NOMO-1 treated with dmso at 0.1 percent for 144 hours (cell line): ENCODE results near the gene DMPK.

Experiments used
- DNase-seq: peaks from one replicate; lab custom pipeline; 2025; ENCODE audit not compliant: unreplicated experiment; lab: John Stamatoyannopoulos, UW

DMPK gene

DNA sequence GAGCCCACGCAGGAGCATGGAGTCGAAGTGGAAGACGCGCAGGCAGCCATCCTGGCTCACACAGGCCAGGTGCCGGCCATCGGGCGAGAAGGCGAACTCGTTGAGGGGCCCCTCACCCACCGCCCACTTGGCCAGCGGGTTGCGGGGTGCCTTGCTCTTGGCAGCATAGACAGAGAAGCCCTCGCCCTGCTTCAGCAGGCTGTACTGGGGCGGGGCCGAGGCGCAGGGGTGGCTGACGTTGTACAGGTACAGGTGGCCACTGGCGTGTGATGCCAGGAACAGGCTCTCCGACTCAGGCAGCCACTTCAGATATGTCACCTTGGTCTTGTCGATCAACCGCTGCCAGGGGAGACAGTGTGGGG is 4.2 kb upstream of the DMPK start:
- no peak for DNase-seq

DNA sequence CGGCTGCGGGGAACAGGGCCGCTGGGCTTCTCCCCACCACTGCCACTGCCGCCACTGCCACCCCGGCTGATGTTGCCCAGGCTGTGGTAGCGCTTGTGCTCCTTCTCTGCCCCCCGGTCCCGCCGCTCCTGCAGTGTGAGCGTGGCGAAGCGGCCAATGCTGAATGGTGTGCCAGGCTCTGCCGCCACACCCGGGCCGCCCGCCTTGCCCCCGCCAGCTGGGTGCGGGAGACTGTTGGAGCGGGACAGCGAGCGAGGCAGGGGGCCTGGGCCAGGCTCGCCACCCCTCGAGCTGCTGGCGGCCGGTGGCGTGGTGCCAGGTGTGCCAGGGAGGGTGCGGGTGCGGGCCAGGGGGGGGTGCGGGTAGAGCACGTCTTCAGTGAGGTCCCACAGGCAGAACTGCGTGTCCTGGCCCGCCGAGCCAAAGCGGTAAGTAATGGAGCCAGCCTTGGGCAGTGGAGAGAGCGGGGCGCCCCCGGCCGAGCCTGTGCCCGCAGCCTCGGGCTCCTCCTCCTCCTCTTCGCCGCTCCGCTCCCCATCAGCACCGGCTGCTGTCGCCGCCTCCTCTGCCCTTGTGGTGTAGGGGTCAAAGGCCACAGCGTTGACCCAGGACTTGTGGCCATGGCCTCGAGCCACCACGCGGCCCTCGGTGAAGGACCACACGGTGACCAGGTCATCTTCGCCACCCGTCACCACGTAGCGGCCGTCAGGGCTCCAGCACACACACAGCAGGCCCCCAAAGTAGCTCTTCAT is 3.7 kb upstream of the DMPK start:
- no peak for DNase-seq

DNA sequence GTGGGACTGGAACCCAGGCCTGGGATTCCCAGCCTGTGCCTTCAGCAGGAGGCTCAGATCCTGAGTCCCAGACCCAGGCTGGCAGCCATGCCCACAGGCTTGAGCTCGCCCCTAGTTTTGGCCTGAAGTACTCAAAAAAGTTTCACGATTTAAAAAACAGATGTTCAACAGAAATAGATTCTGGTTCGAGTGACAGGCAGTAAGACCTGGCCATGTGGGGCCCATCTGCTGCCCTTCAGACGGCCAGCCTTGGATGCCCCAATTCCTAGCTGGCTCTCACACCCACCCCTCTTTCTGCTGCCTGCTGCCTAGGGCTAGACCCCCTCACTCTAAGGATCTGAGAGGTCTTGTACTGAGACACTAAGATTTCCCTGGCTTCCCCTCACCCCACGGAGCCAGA is 2.8 kb upstream of the DMPK start:
- DNase-seq = no peak

DNA sequence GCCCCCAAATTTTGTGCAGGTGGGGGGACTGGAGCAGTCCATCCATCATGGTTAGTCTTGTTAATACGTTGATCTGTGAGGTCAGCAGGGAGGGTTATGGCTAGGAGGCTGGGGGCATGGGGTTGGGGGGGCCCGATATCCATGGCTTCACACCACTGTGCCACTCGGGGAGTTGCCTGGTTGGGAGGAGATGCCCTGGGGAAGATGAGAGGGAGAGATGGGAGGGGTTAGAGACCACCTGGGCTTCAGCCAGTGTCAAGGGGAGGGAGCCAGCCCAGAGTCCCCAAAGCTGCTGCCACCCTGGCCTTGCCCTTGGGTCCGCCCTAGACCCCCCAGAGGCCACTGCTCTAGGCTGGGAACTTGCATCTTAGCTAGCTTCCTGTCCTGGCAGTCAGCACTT is 1.8 kb upstream of the DMPK start:
- DNase-seq = no peak

DNA sequence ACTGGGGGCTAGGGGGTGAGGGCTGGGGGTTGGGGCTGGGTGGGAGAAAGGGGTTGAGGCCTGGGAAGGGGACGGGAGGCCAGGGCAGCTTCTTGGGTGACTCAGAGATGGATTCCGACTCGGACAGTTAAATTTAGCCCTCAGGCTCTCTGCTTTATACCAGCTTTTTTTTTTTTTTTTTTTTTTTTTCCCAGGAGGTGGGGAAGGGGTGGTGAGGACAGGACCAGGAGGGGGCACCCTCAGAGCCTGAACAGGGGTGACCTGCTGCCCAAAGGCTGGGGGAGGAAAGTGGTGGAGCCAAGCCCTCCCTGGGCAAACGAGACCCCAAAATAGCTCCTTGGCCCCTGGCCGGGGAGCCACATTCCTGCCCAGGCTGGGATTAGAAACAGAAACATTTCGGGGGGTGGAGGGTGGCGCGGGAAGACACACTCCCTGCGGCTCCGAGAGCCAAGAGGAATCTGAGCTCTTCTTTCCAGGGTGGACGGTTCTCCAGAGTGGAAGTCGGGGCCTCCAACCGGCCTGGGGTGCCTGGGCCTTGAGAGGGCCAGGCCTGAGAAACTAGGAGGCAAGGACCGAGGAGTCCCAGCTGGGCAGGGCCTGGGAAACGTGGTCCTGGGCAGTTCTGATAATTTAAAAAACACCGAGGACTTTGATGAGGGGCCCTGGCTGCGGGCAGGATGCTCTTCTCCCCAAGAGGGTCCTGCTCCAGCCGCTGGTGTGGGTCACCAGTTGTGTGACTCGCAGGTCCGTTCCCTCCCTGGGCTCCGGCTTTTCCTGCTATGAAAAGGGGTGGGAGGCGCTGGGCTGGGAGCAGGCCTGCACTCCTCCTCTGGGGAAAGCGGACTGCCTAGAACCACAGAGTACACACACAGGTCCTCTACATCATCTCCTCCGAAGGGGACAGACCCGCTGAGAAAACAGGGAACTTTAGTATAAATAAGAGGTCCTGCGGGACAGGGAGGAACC is 813 bp upstream of the DMPK start:
- no peak for DNase-seq

DNA sequence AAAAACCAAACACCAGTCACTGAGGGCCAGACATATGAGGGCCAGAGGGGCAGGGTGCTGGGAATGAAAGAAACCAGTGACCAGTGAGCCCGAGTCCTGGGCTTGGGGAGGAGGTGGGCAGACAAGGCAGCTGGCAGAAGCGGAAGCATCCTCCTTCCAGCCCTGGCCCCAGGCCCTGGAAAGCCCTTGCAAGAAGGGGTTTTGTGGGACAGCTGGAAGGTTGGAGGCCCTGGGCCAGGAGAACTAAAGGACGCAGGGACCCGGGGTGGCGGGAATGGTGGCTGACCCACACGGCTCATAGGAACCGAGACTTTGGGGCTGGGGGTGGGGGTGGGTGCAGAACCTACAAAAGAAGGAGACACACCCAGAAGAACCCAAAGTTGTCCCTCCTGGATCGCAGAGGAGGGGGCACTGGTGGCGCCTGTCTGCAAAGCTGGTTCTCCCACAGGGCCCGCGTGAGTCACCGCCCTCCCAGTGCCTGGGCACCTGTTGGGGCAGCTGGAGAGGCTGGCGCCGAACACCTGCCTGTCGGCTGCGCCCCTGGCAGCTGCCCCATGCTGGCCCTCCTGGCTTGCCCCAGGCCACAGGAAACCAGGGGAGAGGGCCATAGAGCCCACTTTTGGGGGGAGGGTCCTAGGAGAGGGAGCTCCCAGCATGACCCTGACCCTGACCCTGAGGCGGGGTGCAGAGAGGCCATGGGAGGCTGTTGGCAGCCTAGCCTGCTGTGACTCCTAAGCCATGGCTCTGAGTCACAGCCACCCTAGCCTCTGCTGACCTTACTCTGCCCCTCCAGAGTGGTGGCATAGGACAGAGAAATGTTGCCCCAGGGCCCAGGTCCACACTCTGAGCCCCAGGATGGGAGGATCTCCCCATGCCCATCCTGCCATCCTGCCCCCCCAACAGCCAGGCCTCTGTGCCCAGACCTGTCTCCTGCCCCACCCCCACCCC is 802 bp downstream of the DMPK start:
- no peak for DNase-seq

DNA sequence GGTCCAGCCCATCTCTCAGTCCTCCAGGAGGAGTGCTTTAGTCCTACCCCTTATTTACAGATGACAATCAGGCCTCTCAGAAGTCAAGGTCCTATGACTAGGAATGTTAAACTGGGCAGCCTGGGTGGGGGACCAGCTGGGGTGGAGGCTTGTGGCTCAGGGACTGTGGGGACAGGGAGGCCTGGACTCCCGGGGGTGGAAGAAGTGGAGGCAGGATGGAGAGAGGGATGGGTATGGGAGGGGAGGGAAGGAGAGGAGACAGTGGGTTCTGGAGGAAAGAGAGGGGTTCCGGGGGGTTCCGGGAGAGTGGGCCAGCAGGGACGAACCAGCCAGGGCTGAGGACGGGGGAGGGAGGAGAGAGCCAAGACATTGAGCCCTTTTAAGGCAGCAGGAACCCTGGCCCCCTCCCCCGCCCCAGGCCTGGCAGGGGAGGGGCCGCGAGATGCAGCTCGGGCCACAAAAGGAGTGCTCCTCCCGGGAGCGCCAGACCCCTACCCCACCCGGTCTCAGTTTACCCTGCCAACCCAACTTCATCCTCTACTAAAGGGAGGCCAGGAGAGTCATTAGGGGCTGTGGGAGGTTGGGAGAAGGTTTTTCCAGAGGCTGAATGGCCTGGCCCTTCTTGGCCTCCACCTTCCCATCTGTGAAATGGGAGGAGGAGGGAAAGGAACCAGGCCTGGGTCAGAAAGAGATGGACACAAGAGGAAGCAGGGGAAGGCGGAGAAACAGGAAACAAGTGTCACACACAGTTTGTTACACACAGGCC is 1.7 kb downstream of the DMPK start:
- DNase-seq = no peak

DNA sequence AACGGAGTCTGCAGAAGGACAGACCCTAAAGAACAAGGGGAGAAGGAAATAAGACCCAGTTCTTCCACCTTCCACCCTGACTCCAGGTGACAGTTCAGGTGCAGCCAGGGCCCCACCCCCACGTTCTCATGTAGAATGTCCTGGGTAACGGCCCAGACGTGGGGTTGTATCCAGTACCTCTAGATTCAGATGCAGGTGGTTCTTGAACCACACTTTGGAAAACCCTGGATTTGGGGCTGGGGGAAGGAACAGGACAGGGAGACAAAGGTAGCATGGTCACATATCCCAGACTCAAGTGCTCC is 2.2 kb downstream of the DMPK start:
- no peak for DNase-seq

DNA sequence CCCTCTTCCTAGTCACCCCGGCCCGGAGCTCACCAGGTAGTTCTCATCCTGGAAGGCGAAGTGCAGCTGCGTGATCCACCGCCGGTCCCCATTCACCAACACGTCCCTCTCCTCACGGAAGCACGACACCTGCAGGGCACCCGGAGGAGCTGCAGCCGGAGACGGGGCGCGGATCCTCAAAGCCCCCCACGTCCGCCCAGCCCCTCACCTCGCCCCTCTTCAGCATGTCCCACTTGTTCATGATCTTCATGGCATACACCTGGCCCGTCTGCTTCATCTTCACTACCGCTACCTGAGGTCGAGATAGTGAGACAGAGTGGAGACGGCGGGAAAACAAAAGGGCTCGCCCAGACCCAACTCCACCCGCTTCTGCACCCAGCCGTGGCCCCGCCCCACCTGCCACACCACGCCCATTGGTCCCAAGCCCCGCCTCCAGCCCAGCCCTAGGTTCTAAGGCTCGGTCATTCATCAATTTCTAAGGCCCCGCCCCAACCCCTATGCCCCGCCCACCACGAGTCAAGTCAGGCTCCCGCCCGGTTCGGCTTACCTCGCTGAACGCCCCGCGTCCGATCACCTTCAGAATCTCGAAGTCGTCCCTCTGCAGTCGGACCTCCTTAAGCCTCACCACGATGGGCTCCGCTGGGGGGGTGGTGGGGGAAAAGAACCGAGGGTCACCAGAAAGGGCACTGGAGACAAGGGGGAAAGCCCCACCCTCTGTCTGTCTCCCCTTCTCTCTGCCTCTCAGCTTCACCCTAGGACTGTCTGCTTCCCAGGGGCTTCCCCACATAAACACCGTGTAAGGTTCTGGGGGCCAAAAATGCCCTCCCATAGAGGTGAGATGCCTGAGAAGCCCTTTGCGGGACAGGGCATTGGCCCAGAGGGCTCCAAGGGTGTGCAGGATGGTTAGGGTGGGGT is 2.8 kb downstream of the DMPK start:
- peak; percentile 48 for DNase-seq

DNA sequence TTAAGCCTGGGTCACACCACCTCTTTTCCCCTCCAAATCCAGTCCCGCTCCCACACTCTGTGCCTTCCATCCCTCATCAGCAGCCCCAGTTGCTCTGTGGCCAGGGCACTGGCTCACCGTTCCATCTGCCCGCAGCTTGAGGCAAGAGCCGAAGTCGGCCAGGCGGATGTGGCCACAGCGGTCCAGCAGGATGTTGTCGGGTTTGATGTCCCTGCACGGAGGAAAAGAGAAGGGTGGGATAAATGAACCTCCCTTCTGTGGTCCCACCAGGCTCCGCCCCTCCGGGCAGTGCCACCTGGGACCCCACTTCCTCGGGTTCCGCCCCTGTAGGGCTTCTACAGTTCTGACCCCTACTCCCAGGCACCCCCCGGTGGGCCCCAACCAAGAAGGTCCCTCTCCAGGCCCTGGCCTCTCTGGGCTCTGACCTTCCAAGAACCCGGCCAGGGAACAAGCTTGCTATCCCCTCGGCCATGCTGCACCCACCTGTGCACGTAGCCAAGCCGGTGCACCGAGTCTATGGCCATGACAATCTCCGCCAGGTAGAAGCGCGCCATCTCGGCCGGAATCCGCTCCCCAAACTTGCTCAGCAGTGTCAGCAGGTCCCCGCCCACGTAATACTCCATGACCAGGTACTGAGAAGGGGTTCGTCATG is 4.2 kb downstream of the DMPK start:
- DNase-seq = no peak

DNA sequence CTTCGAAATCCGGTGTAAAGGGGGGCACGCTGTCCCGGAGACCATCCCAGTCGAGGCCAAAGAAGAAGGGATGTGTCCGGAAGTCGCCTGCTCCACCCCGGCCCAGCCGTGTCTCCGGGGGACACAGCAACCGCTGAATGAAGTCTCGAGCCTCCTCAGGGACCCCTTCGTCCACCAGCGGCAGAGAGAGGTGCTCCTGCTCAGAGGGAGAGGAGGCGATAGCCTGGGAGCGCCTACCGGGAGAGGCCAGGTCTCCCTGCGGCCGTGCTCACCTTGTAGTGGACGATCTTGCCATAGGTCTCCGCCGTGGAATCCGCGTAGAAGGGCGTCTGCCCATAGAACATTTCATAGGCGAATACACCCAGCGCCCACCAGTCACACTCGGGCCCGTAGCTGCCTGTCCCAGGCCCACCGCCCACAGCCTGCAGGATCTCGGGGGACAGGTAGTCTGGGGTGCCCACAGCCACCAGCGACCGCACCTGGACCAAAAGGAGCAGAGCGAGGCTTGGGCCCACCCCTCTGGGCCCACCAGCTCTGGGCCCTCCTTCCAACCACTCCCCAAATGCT is 4.8 kb downstream of the DMPK start:
- no peak for DNase-seq

DNA sequence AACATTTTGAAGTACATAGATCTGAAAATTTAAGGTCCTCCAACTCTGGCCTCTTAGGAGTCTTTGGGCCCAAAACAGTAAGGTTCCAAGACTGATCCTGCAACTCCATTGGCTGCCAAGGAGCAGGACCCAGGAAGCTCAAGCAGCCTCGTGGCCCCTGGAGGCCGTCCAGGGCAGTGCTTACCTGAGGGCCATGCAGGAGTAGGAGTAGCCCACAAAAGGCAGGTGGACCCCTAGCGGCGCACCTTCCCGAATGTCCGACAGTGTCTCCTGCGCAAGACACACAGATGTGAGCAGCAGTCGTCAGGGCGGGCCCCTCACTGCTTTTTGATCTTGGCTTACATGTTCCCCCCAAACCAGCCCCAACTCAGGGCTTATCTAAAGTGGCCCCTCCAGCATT is 7.5 kb downstream of the DMPK start:
- DNase-seq = no peak

DNA sequence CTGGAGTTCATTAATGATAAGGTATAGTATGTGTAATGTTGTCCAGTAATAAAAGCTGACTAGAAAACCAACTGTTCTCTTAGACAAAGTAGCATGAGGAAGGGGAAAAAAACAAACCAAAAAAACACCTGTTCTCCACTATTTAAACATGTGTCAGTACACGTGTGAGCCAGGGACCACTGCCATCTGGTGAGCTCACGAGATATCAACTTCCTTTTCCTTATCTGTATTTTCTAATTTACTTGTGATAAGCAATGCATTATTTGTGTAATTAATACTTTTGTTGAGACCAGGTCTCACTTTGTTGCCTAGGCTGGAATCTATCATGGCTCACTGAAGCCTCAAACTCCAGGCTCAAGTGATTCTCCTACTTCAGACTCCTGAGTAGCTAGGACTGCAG is 8.9 kb downstream of the DMPK start:
- DNase-seq = no peak

DNA sequence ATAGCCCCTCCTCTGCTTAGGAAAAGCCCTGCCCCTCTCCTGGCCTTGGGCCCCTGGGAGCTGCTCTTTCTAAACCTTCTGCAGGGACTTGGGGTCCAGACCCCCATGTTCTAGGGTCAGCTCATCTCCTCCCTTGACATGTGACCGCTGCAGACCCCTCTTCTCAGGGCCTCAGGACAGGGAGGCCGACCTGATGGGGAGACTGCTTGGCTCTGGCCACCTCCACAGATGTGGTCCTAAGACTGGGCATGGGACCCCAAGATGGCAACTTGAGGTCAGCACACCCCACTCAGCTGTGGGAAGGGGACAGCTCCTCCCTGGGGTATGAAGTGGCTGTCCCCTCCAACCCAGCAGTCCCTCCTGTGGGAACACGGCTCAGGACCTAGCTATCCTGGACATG is 9.4 kb downstream of the DMPK start:
- no peak for DNase-seq

DNA sequence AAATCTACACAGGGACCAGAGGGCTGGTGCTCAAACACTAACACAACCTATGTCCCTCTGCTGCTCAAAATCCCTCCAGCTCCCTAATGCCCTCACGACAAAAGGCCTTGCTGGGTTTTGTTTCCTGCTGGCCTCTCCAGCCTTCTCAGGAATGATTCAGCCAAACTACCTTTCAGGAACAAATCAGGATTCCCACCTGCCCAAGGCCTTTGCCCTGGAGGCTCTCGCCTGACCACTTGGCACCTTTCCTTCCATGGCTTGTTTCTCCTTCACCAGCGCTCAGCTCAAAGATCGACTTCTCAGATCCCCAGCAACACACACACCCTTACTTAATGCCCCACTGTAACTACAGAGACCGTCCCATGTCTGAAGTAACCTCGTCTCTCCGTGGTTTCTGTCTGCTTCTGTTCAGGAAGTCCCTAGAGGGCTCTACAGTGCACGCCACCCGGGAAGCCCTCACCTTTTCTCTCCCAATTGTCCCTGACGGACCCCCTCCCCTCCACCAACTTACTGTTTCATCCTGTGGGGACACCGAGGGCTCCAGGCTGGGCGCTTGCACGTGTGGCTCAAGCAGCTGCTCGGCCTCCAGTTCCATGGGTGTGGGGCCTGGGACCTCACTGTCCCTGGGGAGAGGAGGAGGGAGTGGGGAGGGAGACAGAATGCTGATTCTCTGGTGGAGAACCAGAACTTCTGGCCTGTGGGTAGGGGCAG is 10.0 kb downstream of the DMPK start:
- no peak for DNase-seq

DNA sequence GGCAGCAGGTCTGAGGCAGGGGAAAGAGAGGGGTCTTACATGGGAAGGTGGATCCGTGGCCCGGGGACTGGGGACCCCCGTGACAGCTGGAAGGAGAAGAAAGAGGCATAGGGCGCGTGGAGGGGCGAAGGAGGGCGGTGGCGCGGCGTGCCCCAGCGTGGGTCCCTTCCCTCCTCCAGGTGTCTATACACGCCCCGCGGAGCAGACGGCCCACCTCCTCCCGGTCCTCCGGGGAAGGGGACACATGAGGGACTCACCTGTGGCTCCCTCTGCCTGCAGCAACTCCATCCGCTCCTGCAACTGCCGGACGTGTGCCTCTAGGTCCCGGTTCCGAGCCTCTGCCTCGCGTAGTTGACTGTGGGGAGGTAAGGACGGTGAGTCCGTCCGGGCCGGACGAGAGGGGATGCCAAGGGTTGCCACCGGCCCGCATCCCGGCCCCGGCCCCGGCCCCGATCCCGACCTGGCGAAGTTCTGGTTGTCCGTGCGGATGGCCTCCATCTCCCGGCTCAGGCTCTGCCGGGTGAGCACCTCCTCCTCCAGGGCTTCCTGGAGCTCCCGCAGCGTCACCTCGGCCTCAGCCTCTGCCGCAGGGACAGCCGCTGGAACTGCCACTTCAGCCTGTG is 10.9 kb downstream of the DMPK start:
- no peak for DNase-seq

DNA sequence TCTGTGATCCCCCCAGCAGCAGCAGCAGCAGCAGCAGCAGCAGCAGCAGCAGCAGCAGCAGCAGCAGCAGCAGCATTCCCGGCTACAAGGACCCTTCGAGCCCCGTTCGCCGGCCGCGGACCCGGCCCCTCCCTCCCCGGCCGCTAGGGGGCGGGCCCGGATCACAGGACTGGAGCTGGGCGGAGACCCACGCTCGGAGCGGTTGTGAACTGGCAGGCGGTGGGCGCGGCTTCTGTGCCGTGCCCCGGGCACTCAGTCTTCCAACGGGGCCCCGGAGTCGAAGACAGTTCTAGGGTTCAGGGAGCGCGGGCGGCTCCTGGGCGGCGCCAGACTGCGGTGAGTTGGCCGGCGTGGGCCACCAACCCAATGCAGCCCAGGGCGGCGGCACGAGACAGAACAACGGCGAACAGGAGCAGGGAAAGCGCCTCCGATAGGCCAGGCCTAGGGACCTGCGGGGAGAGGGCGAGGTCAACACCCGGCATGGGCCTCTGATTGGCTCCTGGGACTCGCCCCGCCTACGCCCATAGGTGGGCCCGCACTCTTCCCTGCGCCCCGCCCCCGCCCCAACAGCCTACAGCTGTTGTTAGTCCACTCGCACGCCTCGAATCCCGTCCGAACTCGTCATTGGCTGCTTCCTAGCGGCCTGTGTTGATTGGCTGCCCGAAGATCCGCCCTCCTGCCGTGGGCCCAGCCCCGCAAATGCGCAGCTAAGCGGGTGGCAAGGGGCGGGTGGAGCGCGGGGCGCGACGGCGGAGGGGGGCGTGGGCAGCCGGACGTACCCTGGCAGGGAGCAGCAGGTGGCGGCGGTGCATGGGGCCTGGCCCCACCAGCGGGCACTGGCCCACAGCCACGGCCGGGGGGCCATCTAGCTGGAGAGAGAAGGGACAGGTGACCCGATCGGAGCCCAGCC is 11.8 kb downstream of the DMPK start:
- peak; percentile 90 for DNase-seq
